ENCODE measurements around the gene WWOX.
A peak's percentile ranks its signal among the peaks of the same experiment; 100 is the strongest.

WWOX gene

GRCh38 chr16:78748220-78748929, 648.9 kb downstream of the WWOX start:
- H3K4me3 Mint-ChIP-seq: no peak overlapping the region
- peaks cover 5% of the 10 kb centered on the region for H3K36me3 Mint-ChIP-seq (ENCODE audit: low read depth)
- H3K27me3 Mint-ChIP-seq (ENCODE audit: low read depth): peaks cover 5% of the 10 kb centered on the region
- no peaks in the 10 kb centered on the region for H3K9me3 Mint-ChIP-seq
- no peak overlapping the region for H3K27ac Mint-ChIP-seq
- H3K4me1 Mint-ChIP-seq (ENCODE audit: low read depth): peaks cover 26% of the 10 kb centered on the region

- peaks cover 5% of the 10 kb centered on the region for H3K27me3 Mint-ChIP-seq (ENCODE audit: low read depth)
- peaks cover 22% of the 10 kb centered on the region for H3K4me1 Mint-ChIP-seq (ENCODE audit: low read depth)
- no peak overlapping the region for H3K27ac Mint-ChIP-seq
- no peak overlapping the region for H3K4me3 Mint-ChIP-seq
- peaks cover 5% of the 10 kb centered on the region for H3K36me3 Mint-ChIP-seq (ENCODE audit: low read depth)
- H3K9me3 Mint-ChIP-seq: no peaks in the 10 kb centered on the region
Observed at GRCh38 chr16:78749745-78750268, 650.4 kb downstream of the WWOX start.

GRCh38 chr16:78750611-78751010, 651.2 kb downstream of the WWOX start:
- Mint-ChIP-seq H3K4me1 (ENCODE audit: low read depth) (peaks cover 22% of the 10 kb centered on the region), H3K27me3 (ENCODE audit: low read depth) (peaks cover 5% of the 10 kb centered on the region), H3K4me3 (no peak overlapping the region), H3K36me3 (ENCODE audit: low read depth) (peaks cover 5% of the 10 kb centered on the region), H3K27ac (no peak overlapping the region), H3K9me3 (no peaks in the 10 kb centered on the region)

GRCh38 chr16:78751601-78752000, 652.1 kb downstream of the WWOX start:
- Mint-ChIP-seq H3K27ac (no peak overlapping the region), H3K4me1 (ENCODE audit: low read depth) (peaks cover 21% of the 10 kb centered on the region), H3K36me3 (ENCODE audit: low read depth) (peaks cover 4% of the 10 kb centered on the region), H3K4me3 (no peak overlapping the region), H3K27me3 (ENCODE audit: low read depth) (peaks cover 5% of the 10 kb centered on the region), H3K9me3 (no peaks in the 10 kb centered on the region)

- H3K9me3 Mint-ChIP-seq: no peaks in the 10 kb centered on the region
- H3K27me3 Mint-ChIP-seq (ENCODE audit: low read depth): peaks cover 5% of the 10 kb centered on the region
- H3K4me3 Mint-ChIP-seq: no peak overlapping the region
- H3K36me3 Mint-ChIP-seq (ENCODE audit: low read depth): no peaks in the 10 kb centered on the region
- peaks cover 10% of the 10 kb centered on the region for H3K4me1 Mint-ChIP-seq (ENCODE audit: low read depth)
- no peak overlapping the region for H3K27ac Mint-ChIP-seq
Observed at GRCh38 chr16:78754713-78755112, 655.3 kb downstream of the WWOX start.

- H3K36me3 Mint-ChIP-seq (ENCODE audit: low read depth): no peaks in the 10 kb centered on the region
- no peaks in the 10 kb centered on the region for H3K27me3 Mint-ChIP-seq (ENCODE audit: low read depth)
- no peak overlapping the region for H3K27ac Mint-ChIP-seq
- peaks cover 1% of the 10 kb centered on the region for H3K4me1 Mint-ChIP-seq (ENCODE audit: low read depth)
- no peak overlapping the region for H3K4me3 Mint-ChIP-seq
- H3K9me3 Mint-ChIP-seq: no peaks in the 10 kb centered on the region
Observed at GRCh38 chr16:78755751-78756661, 656.6 kb downstream of the WWOX start.

- Mint-ChIP-seq H3K9me3 (no peaks in the 10 kb centered on the region), H3K4me3 (no peak overlapping the region), H3K4me1 (ENCODE audit: low read depth) (peaks cover 3% of the 10 kb centered on the region), H3K36me3 (ENCODE audit: low read depth) (no peaks in the 10 kb centered on the region), H3K27me3 (ENCODE audit: low read depth) (peaks cover 3% of the 10 kb centered on the region), H3K27ac (no peak overlapping the region)
Observed at GRCh38 chr16:78759596-78759995, 660.1 kb downstream of the WWOX start.

GRCh38 chr16:78760611-78761010, 661.2 kb downstream of the WWOX start:
- Mint-ChIP-seq H3K27me3 (ENCODE audit: low read depth) (peaks cover 7% of the 10 kb centered on the region), H3K4me3 (no peak overlapping the region), H3K4me1 (ENCODE audit: low read depth) (peaks cover 2% of the 10 kb centered on the region), H3K9me3 (no peaks in the 10 kb centered on the region), H3K36me3 (ENCODE audit: low read depth) (no peaks in the 10 kb centered on the region), H3K27ac (no peak overlapping the region)

GRCh38 chr16:78761427-78761826, 662.0 kb downstream of the WWOX start:
- no peaks in the 10 kb centered on the region for H3K9me3 Mint-ChIP-seq
- H3K27ac Mint-ChIP-seq: no peak overlapping the region
- H3K36me3 Mint-ChIP-seq (ENCODE audit: low read depth): no peaks in the 10 kb centered on the region
- H3K27me3 Mint-ChIP-seq (ENCODE audit: low read depth): peaks cover 7% of the 10 kb centered on the region
- peaks cover 2% of the 10 kb centered on the region for H3K4me1 Mint-ChIP-seq (ENCODE audit: low read depth)
- no peak overlapping the region for H3K4me3 Mint-ChIP-seq

GRCh38 chr16:78762222-78762621, 662.8 kb downstream of the WWOX start:
- H3K27ac Mint-ChIP-seq: no peak overlapping the region
- no peak overlapping the region for H3K4me3 Mint-ChIP-seq

GRCh38 chr16:78763821-78764440, 664.5 kb downstream of the WWOX start:
- peaks cover 6% of the 10 kb centered on the region for H3K4me1 Mint-ChIP-seq (ENCODE audit: low read depth)
- H3K4me3 Mint-ChIP-seq: no peak overlapping the region
- H3K27me3 Mint-ChIP-seq (ENCODE audit: low read depth): peaks cover 7% of the 10 kb centered on the region
- H3K9me3 Mint-ChIP-seq: no peaks in the 10 kb centered on the region
- no peaks in the 10 kb centered on the region for H3K36me3 Mint-ChIP-seq (ENCODE audit: low read depth)
- no peak overlapping the region for H3K27ac Mint-ChIP-seq

More at GRCh38 chr16:78762222-78762621, 662.8 kb downstream of the WWOX start:
- Mint-ChIP-seq H3K9me3 (no peaks in the 10 kb centered on the region), H3K36me3 (ENCODE audit: low read depth) (no peaks in the 10 kb centered on the region), H3K27me3 (ENCODE audit: low read depth) (peaks cover 7% of the 10 kb centered on the region), H3K4me1 (ENCODE audit: low read depth) (peaks cover 2% of the 10 kb centered on the region)

GRCh38 chr16:78764478-78764877, 665.0 kb downstream of the WWOX start:
- Mint-ChIP-seq H3K9me3 (no peaks in the 10 kb centered on the region), H3K36me3 (ENCODE audit: low read depth) (no peaks in the 10 kb centered on the region), H3K27ac (no peak overlapping the region), H3K4me1 (ENCODE audit: low read depth) (peaks cover 9% of the 10 kb centered on the region), H3K27me3 (ENCODE audit: low read depth) (peaks cover 7% of the 10 kb centered on the region), H3K4me3 (no peak overlapping the region)

- peaks cover 8% of the 10 kb centered on the region for H3K9me3 Mint-ChIP-seq
- H3K4me1 Mint-ChIP-seq (ENCODE audit: low read depth): peaks cover 17% of the 10 kb centered on the region
- no peak overlapping the region for H3K27ac Mint-ChIP-seq
- no peak overlapping the region for H3K4me3 Mint-ChIP-seq
- H3K36me3 Mint-ChIP-seq (ENCODE audit: low read depth): peaks cover 4% of the 10 kb centered on the region
- peaks cover 7% of the 10 kb centered on the region for H3K27me3 Mint-ChIP-seq (ENCODE audit: low read depth)
Observed at GRCh38 chr16:78768226-78768625, 668.8 kb downstream of the WWOX start.

- H3K9me3 Mint-ChIP-seq: peaks cover 12% of the 10 kb centered on the region
- peak overlapping the region; percentile 84 for H3K27ac Mint-ChIP-seq
- H3K27me3 Mint-ChIP-seq (ENCODE audit: low read depth): peaks cover 7% of the 10 kb centered on the region
- H3K4me1 Mint-ChIP-seq (ENCODE audit: low read depth): peaks cover 20% of the 10 kb centered on the region
- peak overlapping the region; percentile 15 for H3K4me3 Mint-ChIP-seq
- peaks cover 4% of the 10 kb centered on the region for H3K36me3 Mint-ChIP-seq (ENCODE audit: low read depth)
Observed at GRCh38 chr16:78768718-78769117, 669.3 kb downstream of the WWOX start.
